HAP-1 (cell line): ENCODE results near the gene CCDC192.
"Not testable (repeated sequence)": the region's sequence is repeated elsewhere in the genome, so short reads cannot be mapped to it uniquely, and the experiment has no call there.

Experiments
- DNase-seq, 2 experiments: peaks; one replicate each; pipeline ENCODE4 v3.0.0-alpha.2; 2016 to 2020; ENCODE audit warnings: low spot score in 2 of 2
- H3K27me3 ChIP-seq: fragments of 250-450 bp; sonication (Bioruptor Pico); 2 replicates; pipeline ENCODE4 v1.5.1; 2020; ENCODE audit warnings: low read depth, mild to moderate bottlenecking, moderate library complexity
- H3K36me3 ChIP-seq: fragments of 250-450 bp; sonication (Bioruptor Pico); replicated peaks from 2 replicates; pipeline ENCODE4 v1.5.1; 2020; ENCODE audit warnings: mild to moderate bottlenecking
- H3K4me1 ChIP-seq: fragments of 250-450 bp; sonication (Bioruptor Pico); 2 replicates; pipeline ENCODE4 v1.5.1; 2020; ENCODE audit warnings: mild to moderate bottlenecking
- H3K4me3 ChIP-seq: fragments of 250-450 bp; sonication (Bioruptor Pico); 2 replicates; pipeline ENCODE4 v1.5.1; 2020; ENCODE audit warnings: mild to moderate bottlenecking, moderate library complexity
- H3K9me3 ChIP-seq: fragments of 250-450 bp; sonication (Bioruptor Pico); 2 replicates; pipeline ENCODE4 v1.5.1; 2020; ENCODE audit warnings: mild to moderate bottlenecking, moderate library complexity
- in situ Hi-C: fragments of 300-500 bp; cut with MboI; formaldehyde crosslinking; loops from 3 replicates; pipeline ENCODE4 v1.14.3; 2020; ENCODE audit warnings: low sequenced_read_pairs, inconsistent platforms, mixed read lengths

CCDC192 gene

DNA sequence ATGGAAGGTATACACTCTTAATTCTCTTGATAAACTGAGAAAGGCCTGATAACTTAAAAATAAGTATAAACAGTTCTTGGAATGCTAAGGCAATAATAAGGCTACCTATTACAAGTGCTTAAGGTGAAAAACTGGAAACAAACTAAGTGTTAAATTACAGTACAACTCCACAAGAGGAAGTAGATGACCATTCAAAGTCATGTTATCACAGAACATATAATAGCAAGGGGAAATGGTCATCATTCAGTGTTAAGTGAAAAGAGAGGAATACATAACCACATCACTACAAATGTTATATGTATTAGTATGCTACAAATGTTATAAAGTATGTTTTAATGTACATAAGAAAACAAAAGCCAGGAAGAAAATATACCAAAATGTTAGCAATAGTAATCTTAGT lies 135.9 kb downstream of the CCDC192 start:
- peaks cover 7% of the 10 kb centered on the region for H3K4me1 ChIP-seq
- DNase-seq: no peak
- H3K9me3 ChIP-seq: peaks cover 2% of the 10 kb centered on the region; the same call in 1 of the 2 replicates
- no peaks in the 10 kb centered on the region for H3K27me3 ChIP-seq
- H3K36me3 ChIP-seq: no peaks in the 10 kb centered on the region
- in situ Hi-C loops: no loop called here
- H3K4me3 ChIP-seq: no peak overlapping the region

DNA sequence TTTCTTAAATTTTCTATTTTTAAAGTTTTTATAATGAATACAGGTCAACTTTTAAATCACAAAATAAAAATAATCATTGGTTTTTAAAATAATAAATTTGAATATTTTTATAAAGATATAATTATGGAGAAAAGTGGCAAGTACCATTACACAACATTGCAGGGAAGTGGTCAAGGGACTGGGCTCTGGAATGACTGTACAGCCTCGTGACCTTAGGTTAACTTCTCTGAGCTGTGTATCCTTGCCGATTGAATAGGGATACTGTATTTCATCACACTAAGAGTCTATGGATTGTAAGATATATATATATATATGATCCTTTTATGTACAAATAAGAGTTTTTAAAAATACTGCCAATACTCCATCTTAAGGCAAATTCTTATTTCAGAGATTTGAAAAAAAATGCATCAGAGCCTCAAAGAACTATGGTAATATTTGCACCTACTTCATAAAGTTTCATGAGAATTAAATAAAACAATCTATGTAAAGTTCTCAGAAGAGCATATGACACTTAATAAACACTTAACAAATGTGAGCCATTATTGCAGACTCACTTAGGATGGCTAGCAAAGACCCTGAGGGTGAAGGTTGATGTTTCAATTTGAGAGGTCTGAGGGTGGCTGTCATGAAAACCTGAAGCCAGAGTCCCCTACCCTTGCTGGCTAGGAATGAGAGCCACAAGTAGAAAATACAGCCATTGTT lies 136.5 kb downstream of the CCDC192 start:
- no peaks in the 10 kb centered on the region for H3K27me3 ChIP-seq
- no peak for DNase-seq
- peaks cover 7% of the 10 kb centered on the region for H3K4me1 ChIP-seq
- H3K9me3 ChIP-seq: peaks cover 2% of the 10 kb centered on the region; the same call in 1 of the 2 replicates
- H3K36me3 ChIP-seq: no peaks in the 10 kb centered on the region
- in situ Hi-C loops: no loop called here
- H3K4me3 ChIP-seq: no peak overlapping the region

DNA sequence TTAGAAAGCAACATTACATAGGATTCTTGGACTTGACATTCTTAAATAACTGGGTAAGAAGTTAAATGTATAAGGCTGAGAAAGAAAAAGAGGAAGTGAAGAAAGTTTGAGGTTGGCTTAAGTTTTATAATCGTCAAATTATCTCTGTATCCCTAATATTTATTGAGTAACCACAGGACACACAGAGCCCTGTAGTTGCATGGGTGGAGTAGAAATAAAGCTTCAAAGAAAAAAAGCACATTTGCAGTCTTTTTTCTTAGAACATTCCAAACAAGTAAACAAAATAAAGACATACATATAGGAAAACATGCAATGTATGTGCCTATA lies 137.0 kb downstream of the CCDC192 start:
- DNase-seq: no peak
- no peaks in the 10 kb centered on the region for H3K27me3 ChIP-seq
- no peaks in the 10 kb centered on the region for H3K36me3 ChIP-seq
- peaks cover 2% of the 10 kb centered on the region for H3K4me1 ChIP-seq
- peaks cover 2% of the 10 kb centered on the region; the same call in 1 of the 2 replicates for H3K9me3 ChIP-seq
- no peak overlapping the region for H3K4me3 ChIP-seq
- in situ Hi-C loops: no loop called here

DNA sequence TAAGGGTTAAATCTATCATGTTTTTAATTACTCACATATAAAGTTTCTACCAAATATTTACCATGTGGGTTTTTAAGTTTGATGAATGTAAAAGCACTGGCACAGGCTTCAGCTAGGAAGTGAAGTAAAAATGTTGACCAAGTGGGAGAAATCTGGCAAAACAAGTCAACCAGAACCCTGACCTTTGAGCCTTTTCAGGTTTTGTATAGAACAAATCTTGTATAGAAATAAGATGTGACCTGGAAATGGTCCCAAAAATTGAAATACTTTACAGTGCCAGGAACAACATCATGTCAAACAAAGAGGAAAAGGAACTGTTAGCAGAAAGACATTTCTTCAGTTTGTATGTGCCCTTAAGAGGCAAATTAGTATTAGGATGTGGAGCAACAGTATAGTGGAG lies 137.6 kb downstream of the CCDC192 start:
- Histone ChIP-seq H3K36me3 (no peaks in the 10 kb centered on the region), H3K9me3 (no peaks in the 10 kb centered on the region), H3K4me3 (no peak overlapping the region), H3K4me1 (no peaks in the 10 kb centered on the region), H3K27me3 (no peaks in the 10 kb centered on the region; the same call in 1 of the 2 replicates)
- DNase-seq: no peak
- in situ Hi-C loops: no loop called here

DNA sequence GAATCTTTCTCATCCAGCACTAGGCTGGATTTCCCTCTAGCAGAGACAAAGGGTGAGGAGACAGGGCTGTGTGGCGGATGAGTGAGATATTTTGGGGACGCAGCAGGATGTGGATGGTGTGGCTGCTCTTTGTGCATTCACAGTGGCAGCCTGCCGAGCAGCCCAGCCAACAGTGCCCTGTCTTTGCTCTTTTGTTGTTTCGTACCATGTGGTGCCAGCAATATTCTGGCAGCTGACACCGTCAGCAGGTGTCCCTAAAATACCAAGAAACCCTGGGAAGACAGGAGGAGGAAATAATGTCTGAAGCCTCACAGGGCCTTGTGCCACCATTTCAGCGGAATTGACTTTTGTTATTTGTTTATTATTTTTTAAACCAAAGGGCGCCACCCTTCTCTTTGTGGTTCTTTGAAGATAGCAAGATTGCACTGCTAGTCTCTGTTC lies 141.4 kb downstream of the CCDC192 start:
- Histone ChIP-seq H3K4me1 (peaks cover 16% of the 10 kb centered on the region), H3K27me3 (no peaks in the 10 kb centered on the region; the same call in none of the 2 replicates), H3K4me3 (no peak overlapping the region), H3K36me3 (no peaks in the 10 kb centered on the region), H3K9me3 (no peaks in the 10 kb centered on the region)
- in situ Hi-C loops: no loop called here
- no peak for DNase-seq

DNA sequence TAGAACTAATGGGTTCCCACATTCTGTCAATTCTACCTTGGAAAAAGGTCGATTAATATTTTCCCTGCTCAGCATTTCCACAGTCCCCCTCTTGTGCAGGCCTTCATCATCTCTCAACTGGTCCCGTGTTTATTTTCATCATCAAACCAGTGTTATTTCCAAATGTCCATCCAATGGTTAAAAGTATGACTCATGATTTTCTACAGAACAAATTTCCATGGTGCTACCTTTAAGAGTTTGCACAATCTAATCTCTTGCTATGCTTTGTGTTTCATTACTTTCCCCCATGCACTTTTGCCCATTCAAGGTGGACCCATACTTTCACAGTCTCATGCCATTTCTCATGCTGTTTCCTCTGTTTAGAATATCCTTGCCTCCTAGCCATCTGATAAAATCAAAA lies 143.7 kb downstream of the CCDC192 start:
- H3K4me3 ChIP-seq: no peak overlapping the region
- in situ Hi-C loops: no loop called here
- no peaks in the 10 kb centered on the region for H3K36me3 ChIP-seq
- no peaks in the 10 kb centered on the region for H3K9me3 ChIP-seq
- no peaks in the 10 kb centered on the region; the same call in none of the 2 replicates for H3K27me3 ChIP-seq
- peaks cover 20% of the 10 kb centered on the region for H3K4me1 ChIP-seq
- DNase-seq: no peak

DNA sequence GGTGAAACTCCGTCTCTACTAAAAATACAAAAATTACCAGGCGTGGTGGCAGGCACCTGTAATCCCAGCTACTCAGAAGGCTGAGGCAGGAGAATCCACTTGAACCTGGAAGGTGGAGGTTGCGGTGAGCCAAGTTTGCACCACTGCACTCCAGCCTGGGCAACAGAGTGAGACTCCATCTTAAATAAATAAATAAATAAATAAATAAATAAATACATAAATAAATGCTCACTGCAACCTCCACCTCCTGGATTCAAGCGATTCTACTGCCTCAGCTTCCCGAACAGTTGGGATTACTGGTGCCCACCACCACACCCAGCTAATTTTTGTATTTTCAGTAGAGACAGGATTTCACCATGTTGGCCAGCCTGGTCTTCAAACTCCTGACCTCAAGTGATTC lies 144.4 kb downstream of the CCDC192 start:
- H3K9me3 ChIP-seq, H3K27me3 ChIP-seq, DNase-seq, H3K4me3 ChIP-seq, H3K36me3 ChIP-seq, in situ Hi-C loops: not testable (repeated sequence)
- H3K4me1 ChIP-seq: peaks cover 20% of the 10 kb centered on the region

DNA sequence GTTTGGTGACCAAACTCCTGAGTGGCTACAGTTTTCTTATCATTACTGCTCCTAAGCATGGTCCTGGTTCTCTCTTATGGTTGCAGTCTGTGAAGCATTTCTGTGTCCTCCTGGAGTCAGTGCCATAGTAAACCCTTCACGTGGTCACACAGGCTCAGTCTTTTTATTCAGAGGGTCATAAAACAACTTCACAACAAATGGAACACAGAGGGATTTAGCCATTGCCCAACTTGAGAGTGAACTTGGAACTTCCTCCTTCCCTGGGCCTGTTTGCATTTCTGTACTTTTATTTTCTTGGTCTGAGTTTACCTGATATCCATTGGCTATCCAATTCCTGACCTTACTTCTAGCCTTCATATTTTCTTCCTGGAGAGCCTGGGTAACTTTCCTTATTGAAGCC lies 144.9 kb downstream of the CCDC192 start:
- no peak for DNase-seq
- Histone ChIP-seq H3K4me3 (no peak overlapping the region), H3K9me3 (no peaks in the 10 kb centered on the region), H3K27me3 (no peaks in the 10 kb centered on the region; the same call in none of the 2 replicates), H3K36me3 (no peaks in the 10 kb centered on the region), H3K4me1 (peaks cover 20% of the 10 kb centered on the region)
- in situ Hi-C loops: no loop called here

DNA sequence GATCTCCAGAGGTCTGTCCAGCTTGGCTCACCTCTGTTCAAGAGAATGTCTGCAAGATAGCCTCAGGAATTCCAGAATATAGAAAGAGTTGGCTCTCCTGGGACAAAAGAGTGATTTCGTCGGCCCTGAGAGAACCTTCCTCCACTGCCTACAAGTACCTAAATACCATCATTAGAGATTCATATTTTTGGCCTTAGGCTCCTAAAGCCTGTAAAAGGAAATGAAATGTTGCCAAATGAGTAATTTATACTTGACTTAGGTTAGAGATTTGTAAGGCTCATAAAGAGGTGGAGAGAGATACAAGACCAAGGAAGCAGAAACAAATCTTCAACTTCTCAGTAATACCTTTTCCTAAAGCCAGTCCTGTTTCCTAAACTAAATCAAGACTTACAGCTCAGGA lies 146.2 kb downstream of the CCDC192 start:
- Histone ChIP-seq H3K27me3 (no peaks in the 10 kb centered on the region; the same call in none of the 2 replicates), H3K36me3 (no peaks in the 10 kb centered on the region), H3K4me3 (no peak overlapping the region), H3K9me3 (no peaks in the 10 kb centered on the region), H3K4me1 (peaks cover 20% of the 10 kb centered on the region)
- in situ Hi-C loops: no loop called here
- no peak for DNase-seq

DNA sequence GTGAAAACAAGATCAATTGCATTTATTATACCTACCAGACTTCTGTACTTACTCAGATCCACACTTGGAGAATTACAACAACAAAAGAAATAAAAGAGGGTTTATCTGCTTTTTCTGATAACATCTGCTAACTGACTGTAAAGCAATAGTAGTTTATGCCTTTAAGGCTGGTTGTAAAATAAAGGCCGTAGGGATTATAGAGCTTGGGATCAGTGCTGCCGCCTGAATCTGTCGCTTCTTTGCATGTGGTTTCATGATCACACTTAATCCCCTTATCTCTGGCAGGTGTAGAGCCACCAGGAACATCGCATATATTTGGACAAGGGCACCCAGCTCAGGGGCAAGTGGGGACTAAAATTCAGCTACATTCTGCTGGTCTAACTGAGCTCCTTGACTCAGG lies 146.7 kb downstream of the CCDC192 start:
- no peaks in the 10 kb centered on the region for H3K9me3 ChIP-seq
- peak; percentile 37 to 78 for DNase-seq
- no peaks in the 10 kb centered on the region for H3K36me3 ChIP-seq
- in situ Hi-C loops: no loop called here
- no peak overlapping the region for H3K4me3 ChIP-seq
- H3K4me1 ChIP-seq: peaks cover 20% of the 10 kb centered on the region
- H3K27me3 ChIP-seq: no peaks in the 10 kb centered on the region; the same call in none of the 2 replicates

DNA sequence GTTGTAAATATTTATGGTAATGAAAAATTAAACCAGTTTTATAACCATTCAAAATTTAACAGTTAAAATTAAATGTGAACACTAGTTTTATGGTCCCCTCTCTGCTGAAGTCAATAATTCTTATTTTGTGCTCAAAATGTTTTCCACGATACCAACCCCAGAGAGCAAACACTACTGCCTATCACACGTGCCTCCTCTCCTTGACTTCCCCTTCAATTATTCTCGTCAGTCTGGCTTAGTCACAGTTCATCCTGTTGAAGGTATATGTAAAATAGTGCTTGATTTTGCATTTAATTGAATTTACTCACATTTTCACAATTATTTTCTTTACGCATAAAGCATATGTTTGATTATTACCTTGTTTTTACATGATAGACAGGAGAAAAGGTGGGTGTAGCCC lies 148.8 kb downstream of the CCDC192 start:
- Histone ChIP-seq H3K9me3 (no peaks in the 10 kb centered on the region), H3K27me3 (no peaks in the 10 kb centered on the region; the same call in 1 of the 2 replicates), H3K36me3 (no peaks in the 10 kb centered on the region), H3K4me3 (no peak overlapping the region), H3K4me1 (peaks cover 20% of the 10 kb centered on the region)
- no peak for DNase-seq
- in situ Hi-C loops: no loop called here

DNA sequence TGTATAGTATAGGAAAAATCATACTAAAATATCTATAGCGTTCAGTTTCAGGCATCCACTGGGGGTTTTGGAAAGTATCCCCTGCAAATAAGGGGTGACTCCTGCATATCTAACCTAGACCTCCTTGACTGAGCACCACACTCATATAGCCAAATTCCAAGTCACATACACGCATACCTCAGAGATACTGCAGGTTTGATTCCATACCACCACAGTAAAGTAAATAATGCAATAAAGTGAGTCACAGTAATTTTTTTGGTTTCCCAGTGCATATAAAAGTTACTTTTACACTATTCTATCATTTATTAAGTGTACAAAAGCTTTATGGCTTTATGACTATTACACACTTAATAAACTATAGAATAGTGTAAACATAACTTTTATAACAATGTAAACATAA lies 151.3 kb downstream of the CCDC192 start:
- no peaks in the 10 kb centered on the region for H3K27me3 ChIP-seq
- H3K9me3 ChIP-seq: no peaks in the 10 kb centered on the region
- DNase-seq: no peak
- H3K36me3 ChIP-seq: no peaks in the 10 kb centered on the region
- peaks cover 5% of the 10 kb centered on the region for H3K4me1 ChIP-seq
- in situ Hi-C loops: no loop called here
- H3K4me3 ChIP-seq: no peak overlapping the region

DNA sequence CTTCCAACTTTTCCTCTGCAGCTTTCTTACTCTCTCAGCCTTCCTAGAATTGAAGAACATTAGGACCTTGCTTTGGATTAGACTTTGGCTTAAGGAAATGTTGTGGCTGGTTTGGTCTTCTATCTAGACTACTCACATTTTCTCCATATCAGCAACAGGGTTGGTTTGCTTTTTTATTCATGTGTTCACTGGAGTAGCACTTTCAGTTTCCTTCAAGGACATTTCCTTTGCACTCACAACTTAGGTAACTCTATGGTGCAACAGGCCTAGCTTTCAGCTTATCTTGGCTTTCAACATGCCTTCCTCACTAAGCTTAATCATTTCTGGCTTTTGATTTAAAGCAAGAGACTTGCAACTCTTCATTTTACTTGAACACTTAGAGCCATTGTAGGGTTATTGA lies 153.1 kb downstream of the CCDC192 start:
- peaks cover 3% of the 10 kb centered on the region; the same call in 1 of the 2 replicates for H3K4me1 ChIP-seq
- H3K9me3 ChIP-seq: no peaks in the 10 kb centered on the region
- H3K36me3 ChIP-seq: no peaks in the 10 kb centered on the region
- in situ Hi-C loops: no loop called here
- no peak overlapping the region for H3K4me3 ChIP-seq
- no peak for DNase-seq
- no peaks in the 10 kb centered on the region for H3K27me3 ChIP-seq

DNA sequence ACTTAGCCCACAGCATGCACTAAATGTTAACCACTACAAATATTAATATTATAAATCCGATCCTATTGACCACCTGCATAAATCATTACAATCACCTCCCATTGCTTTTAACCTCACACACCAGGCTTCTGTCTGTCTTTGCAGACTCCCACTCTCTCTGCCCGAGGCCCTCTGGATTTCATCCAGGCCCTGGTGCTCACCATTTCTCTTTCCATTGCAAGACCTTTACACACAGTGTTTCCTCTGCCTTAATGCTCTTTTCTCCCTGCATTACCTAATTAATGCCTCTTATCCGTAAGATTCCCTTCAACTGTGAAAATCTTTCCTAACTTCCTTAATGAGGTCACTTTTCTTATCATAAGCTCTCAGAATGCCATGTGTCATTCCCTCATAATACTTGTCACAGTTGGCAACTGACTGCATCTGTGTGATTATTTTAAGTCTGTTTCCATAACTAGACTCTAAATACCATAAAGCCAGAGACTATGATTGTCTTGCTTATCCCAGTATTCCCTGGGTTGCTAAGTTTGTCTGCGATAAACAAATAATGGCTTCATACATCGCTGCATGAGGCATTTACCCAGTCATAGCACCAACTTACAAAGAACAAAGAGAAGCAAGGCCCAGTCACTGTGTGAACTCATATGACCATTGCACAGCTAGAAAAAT lies 155.1 kb downstream of the CCDC192 start:
- H3K36me3 ChIP-seq: no peaks in the 10 kb centered on the region
- no peak for DNase-seq
- peaks cover 6% of the 10 kb centered on the region; the same call in 1 of the 2 replicates for H3K4me1 ChIP-seq
- H3K9me3 ChIP-seq: no peaks in the 10 kb centered on the region
- in situ Hi-C loops: no loop called here
- no peaks in the 10 kb centered on the region for H3K27me3 ChIP-seq
- no peak overlapping the region for H3K4me3 ChIP-seq
